NCI-H2081 treated with DMSO at 0.1 percent for 48 hours (cell line): ENCODE measurements around the gene ANKRD12.

ENCODE experiments used
- DNase-seq: peaks from one replicate; lab custom pipeline; 2025; lab: John Stamatoyannopoulos, UW

The ANKRD12 gene

GRCh38 chr18:9292047-9292446 is 155.5 kb downstream of the ANKRD12 start:
- DNase-seq: no peak

GRCh38 chr18:9293948-9294347 is 157.4 kb downstream of the ANKRD12 start:
- DNase-seq: no peak

GRCh38 chr18:9296233-9297006 is 159.8 kb downstream of the ANKRD12 start:
- no peak for DNase-seq

- DNase-seq: no peak
Observed at GRCh38 chr18:9297007-9297393, 160.4 kb downstream of the ANKRD12 start.

GRCh38 chr18:9304388-9305070 is 167.9 kb downstream of the ANKRD12 start:
- no peak for DNase-seq

GRCh38 chr18:9319333-9319732 is 182.8 kb downstream of the ANKRD12 start:
- DNase-seq: no peak

- DNase-seq: no peak
Observed at GRCh38 chr18:9321017-9321452, 184.5 kb downstream of the ANKRD12 start.

- no peak for DNase-seq
Observed at GRCh38 chr18:9321736-9322135, 185.2 kb downstream of the ANKRD12 start.

- DNase-seq: no peak
Observed at GRCh38 chr18:9322744-9323143, 186.2 kb downstream of the ANKRD12 start.

- DNase-seq: no peak
Observed at GRCh38 chr18:9323750-9324445, 187.3 kb downstream of the ANKRD12 start.

GRCh38 chr18:9325716-9326115 is 189.1 kb downstream of the ANKRD12 start:
- no peak for DNase-seq

- DNase-seq: no peak
Observed at GRCh38 chr18:9328776-9329175, 192.2 kb downstream of the ANKRD12 start.

- DNase-seq: no peak
Observed at GRCh38 chr18:9329471-9329870, 192.9 kb downstream of the ANKRD12 start.

GRCh38 chr18:9330419-9330818 is 193.8 kb downstream of the ANKRD12 start:
- DNase-seq: no peak

- DNase-seq: no peak
Observed at GRCh38 chr18:9333441-9334328, 197.1 kb downstream of the ANKRD12 start.

GRCh38 chr18:9334329-9334972 is 197.9 kb downstream of the ANKRD12 start, which contains the start of gene TWSG1:
Gene TWSG1 (plus strand): TSS chr18:9334773. CDS start chr18:9337230, 2,457 bp downstream.
- DNase-seq: no peak

GRCh38 chr18:9334973-9335696 is 198.6 kb downstream of the ANKRD12 start:
- DNase-seq: no peak
